Panc1 (cell line): ENCODE data around the gene LUC7L. TPM values are rescaled to one million over a fixed set of nuclear protein-coding genes. Genes with fewer than 3 reads are reported as not detected.

Experiments
- ATAC-seq: fragments of 200-7000 bp; cut with Tn5 transposase; 2 replicates; pipeline ENCODE4 v1.9.1; 2020; ENCODE audit warnings: mild to moderate bottlenecking, moderate library complexity
- BruUV-seq: library from RNA; stranded (reverse); fragments of 400-500 nt; replicated peaks from 2 replicates; lab custom pipeline; 2021; lab: Mats Ljungman, UMichigan
- CTCF ChIA-PET: fragments of 300-600 bp; sonication (Branson Sonifier 250); formaldehyde crosslinking; loops from one replicate; lab custom pipeline; 2022; ENCODE audit warnings: antibody characterized with exemption; lab: Charles Lee
- POLR2A ChIA-PET: fragments of 300-600 bp; sonication (Branson Sonifier 250); formaldehyde crosslinking; loops from one replicate; lab custom pipeline; 2022; ENCODE audit warnings: antibody characterized with exemption; lab: Charles Lee
- DNase-seq: peaks from one replicate; pipeline ENCODE4 v3.0.0-alpha.2; 2010; ENCODE audit warnings: low read depth, low spot score
- H3K27ac ChIP-seq: 2 replicates; pipeline ENCODE4 v1.5.1; 2011; ENCODE audit warnings: mild to moderate bottlenecking, low read length, inconsistent platforms
- H3K27me3 ChIP-seq: fragments of 200-500 bp; sonication (Bioruptor generic); 2 replicates; pipeline ENCODE4 v1.6.0; 2014; ENCODE audit warnings: low read length, inconsistent platforms; ENCODE audit not compliant: control insufficient read depth, insufficient read depth
- H3K36me3 ChIP-seq: fragments of 200-500 bp; sonication (Bioruptor generic); 2 replicates; pipeline ENCODE4 v1.5.1; 2014; ENCODE audit warnings: inconsistent platforms, mild to moderate bottlenecking, low read length, moderate library complexity; ENCODE audit not compliant: control insufficient read depth, insufficient read depth
- H3K4me1 ChIP-seq: 2 replicates; pipeline ENCODE4 v1.5.1; 2011; ENCODE audit warnings: inconsistent platforms, mild to moderate bottlenecking, low read length, moderate library complexity; ENCODE audit not compliant: control insufficient read depth, insufficient read depth
- H3K4me3 ChIP-seq, 2 experiments: 2 replicates each; pipeline ENCODE4 v1.5.1; 2011 to 2012; ENCODE audit warnings: low read depth in 2 of 2, low read length in 2 of 2, mild to moderate bottlenecking in 2 of 2, inconsistent platforms in 1 of 2, moderate library complexity in 1 of 2
- H3K9me3 ChIP-seq: fragments of 200-500 bp; sonication (Bioruptor generic); 2 replicates; pipeline ENCODE4 v1.5.1; 2014; ENCODE audit warnings: low read depth, mild to moderate bottlenecking, inconsistent platforms, low read length, moderate library complexity; ENCODE audit not compliant: control insufficient read depth, insufficient read depth
- CTCF ChIP-seq: fragments of 450-650 bp; IDR thresholded peaks from 2 replicates; pipeline ENCODE4 v1.5.1; 2017; ENCODE audit warnings: mild to moderate bottlenecking
- POLR2AphosphoS5 ChIP-seq: IDR thresholded peaks from 2 replicates; pipeline ENCODE4 v1.6.1; 2012; ENCODE audit warnings: mild to moderate bottlenecking, low read depth, low read length, moderate library complexity
- SIN3A ChIP-seq: IDR thresholded peaks from 2 replicates; pipeline ENCODE4 v1.6.1; 2012; ENCODE audit warnings: low read depth, mild to moderate bottlenecking, low read length, moderate library complexity, borderline replicate concordance; ENCODE audit not compliant: insufficient read depth
- TCF7L2 ChIP-seq: IDR thresholded peaks from 2 replicates; pipeline ENCODE4 v1.6.1; 2011; ENCODE audit warnings: mild to moderate bottlenecking, low read depth, low read length, inconsistent platforms
- in situ Hi-C: cut with HindIII; loops from 2 replicates; pipeline ENCODE4 v1.10.0; 2016; ENCODE audit warnings: low sequenced_read_pairs, low pct_unique_long_range_greater_than_20kb
- intact Hi-C: fragments of 100-400 bp; cut with micrococcal nuclease; formaldehyde crosslinking; loops from one replicate; pipeline ENCODE4 v1.10.0; 2022; ENCODE audit not compliant: unreplicated experiment
- total RNA-seq: library from RNA; stranded (reverse); gene quantifications from one replicate; pipeline ENCODE4 v1.2.1, GENCODE V29; 2021; ENCODE audit not compliant: unreplicated experiment
- TF ChIP-seq, protein P1 (sequence below), 2 experiments: IDR thresholded peaks; 2 replicates each; pipeline ENCODE4 v1.6.1; 2011 to 2012; ENCODE audit warnings: low read depth in 2 of 2, control low read depth in 1 of 2, low read length in 1 of 2, mild to moderate bottlenecking in 1 of 2, moderate library complexity in 1 of 2; ENCODE audit not compliant: insufficient read depth in 1 of 2

LUC7L gene
- total RNA-seq, 1 experiment from 2014 or later, result 75.3 TPM

DNA sequence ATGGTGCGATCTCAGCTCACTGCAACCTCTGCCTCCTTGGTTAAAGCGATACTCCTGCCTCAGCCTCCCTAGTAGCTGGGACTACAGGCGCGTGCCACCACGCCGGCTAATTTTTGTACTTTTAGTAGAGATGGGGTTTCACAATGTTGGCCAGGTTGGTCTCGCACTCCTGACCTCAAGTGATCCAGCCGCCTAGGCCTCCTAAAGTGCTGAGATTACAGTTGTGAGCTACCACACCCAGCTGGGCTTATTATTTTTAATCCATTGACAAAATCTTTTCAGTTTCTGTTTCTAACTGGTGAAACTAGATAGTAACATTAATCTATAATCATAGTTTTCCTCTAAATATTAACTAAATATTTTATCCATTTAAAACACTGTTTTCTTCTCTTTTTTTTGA is 11.3 kb upstream of the LUC7L start:
- Histone ChIP-seq H3K36me3 (no peaks in the 10 kb centered on the region), H3K4me1 (peaks cover 2% of the 10 kb centered on the region; the same call in 1 of the 2 replicates), H3K27me3 (no peaks in the 10 kb centered on the region), H3K9me3 (no peaks in the 10 kb centered on the region), H3K27ac (no peak overlapping the region), H3K4me3 (no peak overlapping the region)
- TF ChIP-seq SIN3A, result no peak
- no peak for TF ChIP-seq CTCF
- TF ChIP-seq, protein P1, sequence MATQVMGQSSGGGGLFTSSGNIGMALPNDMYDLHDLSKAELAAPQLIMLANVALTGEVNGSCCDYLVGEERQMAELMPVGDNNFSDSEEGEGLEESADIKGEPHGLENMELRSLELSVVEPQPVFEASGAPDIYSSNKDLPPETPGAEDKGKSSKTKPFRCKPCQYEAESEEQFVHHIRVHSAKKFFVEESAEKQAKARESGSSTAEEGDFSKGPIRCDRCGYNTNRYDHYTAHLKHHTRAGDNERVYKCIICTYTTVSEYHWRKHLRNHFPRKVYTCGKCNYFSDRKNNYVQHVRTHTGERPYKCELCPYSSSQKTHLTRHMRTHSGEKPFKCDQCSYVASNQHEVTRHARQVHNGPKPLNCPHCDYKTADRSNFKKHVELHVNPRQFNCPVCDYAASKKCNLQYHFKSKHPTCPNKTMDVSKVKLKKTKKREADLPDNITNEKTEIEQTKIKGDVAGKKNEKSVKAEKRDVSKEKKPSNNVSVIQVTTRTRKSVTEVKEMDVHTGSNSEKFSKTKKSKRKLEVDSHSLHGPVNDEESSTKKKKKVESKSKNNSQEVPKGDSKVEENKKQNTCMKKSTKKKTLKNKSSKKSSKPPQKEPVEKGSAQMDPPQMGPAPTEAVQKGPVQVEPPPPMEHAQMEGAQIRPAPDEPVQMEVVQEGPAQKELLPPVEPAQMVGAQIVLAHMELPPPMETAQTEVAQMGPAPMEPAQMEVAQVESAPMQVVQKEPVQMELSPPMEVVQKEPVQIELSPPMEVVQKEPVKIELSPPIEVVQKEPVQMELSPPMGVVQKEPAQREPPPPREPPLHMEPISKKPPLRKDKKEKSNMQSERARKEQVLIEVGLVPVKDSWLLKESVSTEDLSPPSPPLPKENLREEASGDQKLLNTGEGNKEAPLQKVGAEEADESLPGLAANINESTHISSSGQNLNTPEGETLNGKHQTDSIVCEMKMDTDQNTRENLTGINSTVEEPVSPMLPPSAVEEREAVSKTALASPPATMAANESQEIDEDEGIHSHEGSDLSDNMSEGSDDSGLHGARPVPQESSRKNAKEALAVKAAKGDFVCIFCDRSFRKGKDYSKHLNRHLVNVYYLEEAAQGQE (IDR thresholded peaks at IDR 0.05; ENCODE audit: insufficient read depth in 1 of 2, low read depth in 2 of 2, low read length in 1 of 2), result no peak
- no peak for TF ChIP-seq POLR2AphosphoS5
- TF ChIP-seq TCF7L2, result no peak
- no peak for ATAC-seq
- no peak for DNase-seq
- CTCF ChIA-PET, result no interaction called here
- POLR2A ChIA-PET, result interaction anchor here (0.7 kb wide), 1 partner anchor 73 kb away, joined by 6 read pairs; no protein-coding TSS in a partner anchor
- in situ Hi-C loops (no loop called here), intact Hi-C loops (no loop called here)
- BruUV-seq, result no TSS peak

- Histone ChIP-seq H3K9me3 (no peaks in the 10 kb centered on the region), H3K4me1 (peaks cover 2% of the 10 kb centered on the region; the same call in 1 of the 2 replicates), H3K27me3 (no peaks in the 10 kb centered on the region), H3K27ac (no peak overlapping the region), H3K4me3 (no peak overlapping the region), H3K36me3 (no peaks in the 10 kb centered on the region)
- POLR2A ChIA-PET, result interaction anchor here (0.5 to 0.9 kb wide), 4 partner anchors 11 to 1037 kb away, joined by 4 to 9 read pairs (median 6); partner anchors contain the start of gene LUC7L
- TF ChIP-seq, protein P1 (IDR thresholded peaks at IDR 0.05; ENCODE audit: insufficient read depth in 1 of 2, low read depth in 2 of 2, low read length in 1 of 2), result no peak
- no peak for TF ChIP-seq CTCF
- in situ Hi-C loops (no loop called here), intact Hi-C loops (no loop called here)
- CTCF ChIA-PET, result interaction anchor here (0.7 kb wide), 1 partner anchor 122 kb away, joined by 4 read pairs; no protein-coding TSS in a partner anchor
- DNase-seq (no peak), ATAC-seq (no peak)
- BruUV-seq, result no TSS peak
These were observed 10.7 kb upstream of the LUC7L start for GRCh38 chr16:239948-240277.
